Activated CD4-positive, alpha-beta T cell treated with anti-CD3 and anti-CD28 coated beads for 36 hours (primary cell): Measurements from ENCODE around the gene PWWP2B. TPM values are rescaled to one million over a fixed set of nuclear protein-coding genes. Genes with fewer than 3 reads are reported as not detected.

ENCODE experiments used
- total RNA-seq, 2 experiments: library from RNA; stranded (reverse); gene quantifications; one replicate each; pipeline ENCODE4 v1.2.3, GENCODE V29; 2021

Gene PWWP2B
- total RNA-seq, 2 experiments from 2014 or later = 2.4 to 2.9 TPM

Other genes starting within 250 kb of the PWWP2B start
- 10 to 100 TPM; 15.0 to 15.2 TPM for gene DPYSL4, start 210.3 kb upstream of the PWWP2B start, total RNA-seq
- 10 to 100 TPM; 15.8 to 19.9 TPM for gene STK32C, start 89.2 kb upstream of the PWWP2B start, total RNA-seq
- gene LRRC27, start 65.0 kb upstream of the PWWP2B start, total RNA-seq = 1 to 10 TPM; 3.6 to 4.1 TPM
- 1 to 10 TPM; 8.1 to 9.3 TPM for gene INPP5A, start 140.6 kb downstream of the PWWP2B start, total RNA-seq